ENCODE results near the gene RHOC. TPM values are rescaled to one million over a fixed set of nuclear protein-coding genes. Genes with fewer than 3 reads are reported as not detected.
A peak's percentile ranks its signal among the peaks of the same experiment; 100 is the strongest.

The RHOC gene
- total RNA-seq, 4 donors from 2014 or later, result 163 to 632 (median 483) TPM

GRCh38 chr1:112698366-112699310, 8.3 kb downstream of the RHOC start:
- TF ChIP-seq CTCF (IDR thresholded peaks at IDR 0.05) (peak in 2 of 6 experiments; percentile 6 to 10), POLR2A (IDR thresholded peaks at IDR 0.05) (peak; percentile 10 to 56)
- peak in 2 of 3 donors; percentile 92 to 93 for DNase-seq
- Histone ChIP-seq H3K27me3 (no peaks in the 10 kb centered on the region), H3K4me1 (peaks cover 16 to 59% (median 19%) of the 10 kb centered on the region in 4 donors), H3K27ac (peak overlapping the region in 3 of 4 donors; percentile 65 to 100 (median 93)), H3K9me3 (no peaks in the 10 kb centered on the region), H3K36me3 (peaks cover 0 to 70% (median 0%) of the 10 kb centered on the region in 3 donors), H3K4me3 (peak overlapping the region in 2 of 4 donors; percentile 11 to 20)

- H3K4me1 ChIP-seq, result peaks cover 16 to 50% (median 19%) of the 10 kb centered on the region in 4 donors
- H3K4me3 ChIP-seq, result peak overlapping the region in 1 of 4 donors; percentile 11
- no peak for TF ChIP-seq POLR2A (IDR thresholded peaks at IDR 0.05)
- no peak for TF ChIP-seq CTCF (IDR thresholded peaks at IDR 0.05)
- H3K27me3 ChIP-seq, result no peaks in the 10 kb centered on the region
- H3K9me3 ChIP-seq, result no peaks in the 10 kb centered on the region
- H3K27ac ChIP-seq, result peak overlapping the region in 3 of 4 donors; percentile 65 to 100 (median 93)
- peaks cover 0 to 70% (median 0%) of the 10 kb centered on the region in 3 donors for H3K36me3 ChIP-seq
- peak in 1 of 3 donors; percentile 45 for DNase-seq
Observed at GRCh38 chr1:112697781-112698201, 9.1 kb downstream of the RHOC start.

GRCh38 chr1:112696578-112697314, 10.2 kb downstream of the RHOC start:
- Histone ChIP-seq H3K4me3 (no peak overlapping the region), H3K4me1 (peaks cover 16 to 40% (median 17%) of the 10 kb centered on the region in 4 donors), H3K27me3 (no peaks in the 10 kb centered on the region), H3K27ac (no peak overlapping the region), H3K36me3 (peaks cover 0 to 70% (median 0%) of the 10 kb centered on the region in 3 donors), H3K9me3 (no peaks in the 10 kb centered on the region)
- TF ChIP-seq CTCF (IDR thresholded peaks at IDR 0.05) (no peak), POLR2A (IDR thresholded peaks at IDR 0.05) (no peak)
- DNase-seq, result peak in 1 of 3 donors; percentile 34

- DNase-seq, result peak in 1 of 3 donors; percentile 40
- no peak overlapping the region for H3K4me3 ChIP-seq
- H3K27me3 ChIP-seq, result no peaks in the 10 kb centered on the region
- no peaks in the 10 kb centered on the region for H3K9me3 ChIP-seq
- TF ChIP-seq POLR2A (IDR thresholded peaks at IDR 0.05) (no peak), CTCF (IDR thresholded peaks at IDR 0.05) (no peak)
- no peak overlapping the region for H3K27ac ChIP-seq
- H3K36me3 ChIP-seq, result peaks cover 0 to 77% (median 0%) of the 10 kb centered on the region in 3 donors
- H3K4me1 ChIP-seq, result peaks cover 4 to 25% (median 6%) of the 10 kb centered on the region in 4 donors
Observed at GRCh38 chr1:112695276-112695675, 11.7 kb downstream of the RHOC start.

GRCh38 chr1:112694363-112694929, 12.5 kb downstream of the RHOC start:
- peak in 1 of 3 donors; percentile 43 for DNase-seq
- H3K27ac ChIP-seq, result no peak overlapping the region

More at GRCh38 chr1:112694363-112694929, 12.5 kb downstream of the RHOC start:
- Histone ChIP-seq H3K4me1 (peaks cover 0 to 17% (median 1%) of the 10 kb centered on the region in 4 donors), H3K36me3 (peaks cover 0 to 86% (median 0%) of the 10 kb centered on the region in 3 donors), H3K4me3 (no peak overlapping the region), H3K27me3 (no peaks in the 10 kb centered on the region), H3K9me3 (no peaks in the 10 kb centered on the region)
- TF ChIP-seq CTCF (IDR thresholded peaks at IDR 0.05) (no peak), POLR2A (IDR thresholded peaks at IDR 0.05) (no peak)

All from Peyer's patch (tissue), 4 donors.